Body of pancreas (tissue), 4 donors: ENCODE measurements around the gene TRAPPC2L. TPM values are rescaled to one million over a fixed set of nuclear protein-coding genes. Genes with fewer than 3 reads are reported as not detected.

ENCODE experiments used
- ATAC-seq: fragments of 150-250 bp; one replicate; pipeline ENCODE4 v1.9.1; 2016
- DNase-seq, 4 donors: peaks; one replicate each; pipeline ENCODE4 v3.0.0-alpha.2; 2019
- H3K27ac ChIP-seq, 4 donors: fragments of 200-600 bp; sonication (generic); 1 replicate in 3 of 4; 2 replicates in 1 of 4; pipeline versions ENCODE4 v1.5.1 to v1.6.1; 2016 to 2019; ENCODE audit warnings: mild to moderate bottlenecking in 1 of 4, mixed read lengths in 1 of 4, moderate library complexity in 1 of 4
- H3K27me3 ChIP-seq, 2 donors: fragments of 200-600 bp; sonication (generic); one replicate each; pipeline ENCODE4 v1.6.0; 2016; ENCODE audit warnings: mild to moderate bottlenecking in 1 of 2
- H3K36me3 ChIP-seq, 2 donors: fragments of 200-600 bp; sonication (generic); replicated peaks in 1 of 2; 2 replicates each; pipeline ENCODE4 v1.5.1; 2016; ENCODE audit warnings: low read depth in 2 of 2; ENCODE audit not compliant: insufficient read depth in 1 of 2
- H3K4me1 ChIP-seq: fragments of 200-600 bp; sonication (generic); one replicate; pipeline ENCODE4 v1.6.0; 2016
- H3K4me3 ChIP-seq, 2 donors: fragments of 200-600 bp; sonication (generic); 1 replicate in 1 of 2; 2 replicates in 1 of 2; pipeline ENCODE4 v1.5.1; 2016 to 2019
- H3K9me3 ChIP-seq, 3 donors: fragments of 200-600 bp; sonication (generic); 1 replicate in 2 of 3; 2 replicates in 1 of 3; pipeline ENCODE4 v1.5.1; 2016
- POLR2A ChIP-seq, 3 donors: fragments of 450-650 bp; IDR thresholded peaks; one replicate each; pipeline ENCODE4 v1.6.1; 2016; ENCODE audit warnings: antibody characterized with exemption in 3 of 3, mild to moderate bottlenecking in 2 of 3
- WGBS, 2 donors: methylation state at CpG; one replicate each; pipeline ENCODE4 v1.1.5; 2017; 5-methylcytosine and 5-hydroxymethylcytosine counted together
- intact Hi-C: fragments of 100-400 bp; cut with DNase I; formaldehyde crosslinking; loops from one replicate; pipeline ENCODE4 v1.15.1; 2023
- total RNA-seq, 2 donors: library from RNA; depleted of rRNA; stranded (reverse); fragments of >200 nt; gene quantifications; one replicate each; pipeline ENCODE4 v1.1.0, GENCODE V29; 2016
- TF ChIP-seq, protein P1 (sequence below), 7 experiments: fragments of 450-650 bp in 4 of 7; fragments of 200-600 bp in 3 of 7; sonication (generic) in 3 of 7; IDR thresholded peaks; one replicate each; pipeline ENCODE4 v1.5.1; 2016 to 2019; ENCODE audit warnings: antibody characterized with exemption in 7 of 7

TRAPPC2L gene
- total RNA-seq, 2 donors from 2014 or later, result 7.6 to 35.5 TPM

DNA sequence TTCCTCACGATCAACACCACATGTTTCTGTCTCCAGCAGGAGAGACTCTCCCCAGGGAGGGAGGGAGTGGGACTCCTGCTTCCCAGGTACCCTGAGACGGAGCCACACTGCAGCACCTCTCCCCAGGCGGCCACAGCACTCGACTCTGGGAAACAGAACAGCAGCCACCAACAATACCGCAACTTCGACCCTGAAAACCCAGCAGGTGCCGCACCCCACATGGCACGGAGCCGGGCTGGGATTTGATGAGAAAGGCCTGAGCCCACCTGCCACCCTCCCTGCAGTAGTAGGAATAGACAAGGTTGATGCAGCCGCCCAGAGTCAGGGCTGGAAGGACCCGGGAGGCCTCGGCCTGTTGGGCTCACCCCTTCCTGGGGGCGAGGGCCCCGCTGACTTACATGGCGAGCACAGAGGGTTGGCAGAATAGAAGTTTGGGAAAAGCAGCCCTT lies 14.6 kb upstream of the TRAPPC2L start:
- no peaks in the 10 kb centered on the region for H3K9me3 ChIP-seq
- H3K27ac ChIP-seq, result no peak overlapping the region
- WGBS, 2 donors, result 85 to 88% methylated on average over 5 to 13 of the region's 15 CpGs
- TF ChIP-seq POLR2A (IDR thresholded peaks at IDR 0.05), result no peak
- TF ChIP-seq, protein P1, sequence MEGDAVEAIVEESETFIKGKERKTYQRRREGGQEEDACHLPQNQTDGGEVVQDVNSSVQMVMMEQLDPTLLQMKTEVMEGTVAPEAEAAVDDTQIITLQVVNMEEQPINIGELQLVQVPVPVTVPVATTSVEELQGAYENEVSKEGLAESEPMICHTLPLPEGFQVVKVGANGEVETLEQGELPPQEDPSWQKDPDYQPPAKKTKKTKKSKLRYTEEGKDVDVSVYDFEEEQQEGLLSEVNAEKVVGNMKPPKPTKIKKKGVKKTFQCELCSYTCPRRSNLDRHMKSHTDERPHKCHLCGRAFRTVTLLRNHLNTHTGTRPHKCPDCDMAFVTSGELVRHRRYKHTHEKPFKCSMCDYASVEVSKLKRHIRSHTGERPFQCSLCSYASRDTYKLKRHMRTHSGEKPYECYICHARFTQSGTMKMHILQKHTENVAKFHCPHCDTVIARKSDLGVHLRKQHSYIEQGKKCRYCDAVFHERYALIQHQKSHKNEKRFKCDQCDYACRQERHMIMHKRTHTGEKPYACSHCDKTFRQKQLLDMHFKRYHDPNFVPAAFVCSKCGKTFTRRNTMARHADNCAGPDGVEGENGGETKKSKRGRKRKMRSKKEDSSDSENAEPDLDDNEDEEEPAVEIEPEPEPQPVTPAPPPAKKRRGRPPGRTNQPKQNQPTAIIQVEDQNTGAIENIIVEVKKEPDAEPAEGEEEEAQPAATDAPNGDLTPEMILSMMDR (IDR thresholded peaks at IDR 0.05), result no peak
- intact Hi-C loops, result no loop called here
- H3K4me1 ChIP-seq, result no peaks in the 10 kb centered on the region
- no peaks in the 10 kb centered on the region for H3K36me3 ChIP-seq
- ATAC-seq (no peak), DNase-seq (no peak)
- H3K4me3 ChIP-seq, result no peak overlapping the region
- H3K27me3 ChIP-seq, result no peaks in the 10 kb centered on the region

DNA sequence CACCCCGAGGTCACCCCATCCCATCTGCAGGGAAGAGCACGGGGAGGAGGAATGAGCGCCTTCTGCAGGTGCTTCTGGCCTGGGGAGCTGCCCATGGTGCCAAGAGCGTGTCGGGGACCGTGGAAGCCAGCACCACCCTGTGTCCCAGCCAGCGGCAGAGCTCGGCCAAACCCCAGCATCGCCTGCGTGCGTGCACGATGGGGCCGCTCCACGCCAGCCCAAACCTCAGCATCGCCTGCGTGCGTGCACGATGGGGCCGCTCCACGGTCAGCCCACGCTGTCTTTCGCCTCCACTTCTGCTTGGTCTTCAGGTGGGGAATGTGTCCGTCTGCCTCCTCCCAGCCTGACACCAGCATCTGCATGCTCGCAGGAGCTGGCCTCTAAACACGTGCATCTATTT lies 14.1 kb upstream of the TRAPPC2L start:
- H3K4me1 ChIP-seq, result no peaks in the 10 kb centered on the region
- TF ChIP-seq, protein P1 (IDR thresholded peaks at IDR 0.05), result no peak
- no peak for TF ChIP-seq POLR2A (IDR thresholded peaks at IDR 0.05)
- no peaks in the 10 kb centered on the region for H3K9me3 ChIP-seq
- H3K4me3 ChIP-seq, result no peak overlapping the region
- H3K36me3 ChIP-seq, result no peaks in the 10 kb centered on the region
- H3K27ac ChIP-seq, result no peak overlapping the region
- 91 to 94% methylated on average over 9 to 25 of the region's 25 CpGs for WGBS, 2 donors
- ATAC-seq (no peak), DNase-seq (no peak)
- intact Hi-C loops, result no loop called here
- no peaks in the 10 kb centered on the region for H3K27me3 ChIP-seq

DNA sequence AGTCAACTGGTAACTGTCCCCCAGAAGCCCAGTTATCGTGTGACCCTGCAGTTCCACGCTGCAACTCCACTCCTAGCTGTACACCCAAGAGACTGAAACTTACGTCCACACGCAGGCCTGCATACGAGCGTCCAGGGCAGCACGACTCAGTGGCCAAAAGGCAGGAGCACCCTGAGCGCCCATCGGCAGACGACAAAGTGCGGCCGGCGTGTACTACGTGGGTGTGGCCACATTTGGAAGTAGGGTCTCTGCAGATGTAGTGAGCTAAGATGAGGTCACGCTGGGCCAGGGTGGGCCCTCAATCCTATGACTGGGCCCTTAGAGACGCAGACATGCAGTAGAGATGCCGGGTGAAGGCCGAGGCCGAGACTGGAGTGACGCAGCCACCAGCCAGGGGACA lies 13.7 kb upstream of the TRAPPC2L start:
- DNase-seq (no peak), ATAC-seq (no peak)
- no peaks in the 10 kb centered on the region for H3K9me3 ChIP-seq
- no peaks in the 10 kb centered on the region for H3K27me3 ChIP-seq
- 86 to 87% methylated on average over 19 to 20 of the region's 20 CpGs for WGBS, 2 donors
- intact Hi-C loops, result no loop called here
- H3K36me3 ChIP-seq, result no peaks in the 10 kb centered on the region
- no peak for TF ChIP-seq POLR2A (IDR thresholded peaks at IDR 0.05)
- TF ChIP-seq, protein P1 (IDR thresholded peaks at IDR 0.05), result no peak
- no peak overlapping the region for H3K27ac ChIP-seq
- H3K4me3 ChIP-seq, result no peak overlapping the region
- no peaks in the 10 kb centered on the region for H3K4me1 ChIP-seq

DNA sequence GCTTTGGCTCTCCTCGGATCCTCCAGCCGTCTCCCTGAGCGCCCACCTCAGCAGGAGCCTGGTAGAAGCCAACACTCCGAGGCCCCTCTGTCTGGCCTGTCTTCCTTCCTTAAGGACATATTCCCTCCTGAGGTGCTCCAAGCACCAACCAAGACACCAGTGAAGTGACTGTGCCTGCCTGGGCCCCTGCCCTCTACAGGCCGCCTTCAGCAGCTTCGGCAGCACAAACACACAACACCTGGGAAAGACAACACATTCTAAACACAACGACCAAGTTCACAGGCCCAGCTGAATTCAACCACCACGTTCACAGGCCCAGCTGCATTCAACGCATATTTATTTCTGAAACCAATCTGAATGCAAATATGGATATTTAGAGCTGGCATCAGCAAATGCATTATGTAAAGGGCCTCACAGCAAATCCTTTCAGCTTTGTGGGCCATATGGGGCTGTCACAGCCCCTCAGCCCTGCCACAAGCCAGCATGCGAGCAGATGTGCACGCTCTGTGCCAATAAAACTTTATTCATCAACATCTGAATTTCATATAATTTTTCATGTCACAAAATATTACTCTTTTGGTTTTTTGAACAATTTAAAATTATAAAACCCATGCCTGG lies 12.4 kb upstream of the TRAPPC2L start:
- H3K27ac ChIP-seq, result no peak overlapping the region
- no peak for DNase-seq
- intact Hi-C loops, result no loop called here

More for the DNA sequence above, 12.4 kb upstream of the TRAPPC2L start:
- Histone ChIP-seq H3K4me1 (no peaks in the 10 kb centered on the region), H3K4me3 (no peak overlapping the region), H3K9me3 (no peaks in the 10 kb centered on the region), H3K36me3 (no peaks in the 10 kb centered on the region), H3K27me3 (no peaks in the 10 kb centered on the region)
- 81 to 85% methylated on average over 9 to 11 of the region's 11 CpGs for WGBS, 2 donors
- TF ChIP-seq POLR2A (IDR thresholded peaks at IDR 0.05), result no peak
- TF ChIP-seq, protein P1 (IDR thresholded peaks at IDR 0.05), result no peak
- no peak for ATAC-seq
